Liver (tissue), 2 donors: ENCODE data around the gene TEX44.

ENCODE experiments used
- CTCF ChIP-seq: fragments of 150-350 bp; IDR thresholded peaks from 2 replicates; pipeline ENCODE4 v1.5.1; 2017; ENCODE audit warnings: improper control_type of control experiment, low read depth, low read length; ENCODE audit not compliant: missing input control
- FOXA2 ChIP-seq: IDR thresholded peaks from 2 replicates; pipeline ENCODE4 v1.6.1; 2016; ENCODE audit warnings: antibody characterized with exemption
- donor health status: healthy.

- no peak for TF ChIP-seq FOXA2
- TF ChIP-seq CTCF = no peak
These were observed 14.3 kb downstream of the TEX44 start for GRCh38 chr2:231606941-231607340.
